Retina (tissue), 1 donor: Measurements from ENCODE around the gene DLG5.

Experiments used
- DNase-seq: peaks from one replicate; pipeline ENCODE4 v3.0.0-alpha.2; 2016

Gene DLG5

DNA sequence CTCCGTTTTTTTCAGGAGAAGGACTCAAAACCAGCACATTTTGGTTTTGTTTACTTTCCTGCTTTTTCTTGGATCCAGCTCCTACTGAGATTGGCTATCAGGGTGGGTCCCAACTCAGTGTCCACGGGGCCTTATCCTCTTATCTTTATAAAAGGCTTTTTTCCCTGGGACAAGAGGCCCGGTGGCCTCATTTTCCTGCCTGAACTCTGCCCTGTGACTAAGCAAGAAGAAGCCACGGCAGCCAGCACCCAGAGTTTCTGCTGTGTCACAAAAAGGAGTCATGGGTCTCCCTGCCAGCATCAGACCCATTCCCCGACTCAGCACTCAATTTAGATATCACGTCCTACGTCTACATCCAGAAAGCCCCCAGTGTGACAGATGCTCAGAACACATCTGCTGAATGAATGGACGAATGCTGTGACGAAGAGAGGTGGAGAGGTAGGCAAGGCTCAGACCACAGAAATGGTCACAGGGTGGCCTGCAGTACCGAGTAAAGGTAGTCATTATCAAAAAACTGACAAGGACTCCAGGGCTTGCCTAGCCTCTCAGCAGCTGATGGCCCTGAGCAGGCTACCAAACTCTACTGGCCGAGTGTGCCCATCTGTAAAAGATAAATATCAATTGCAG lies 16.7 kb downstream of the DLG5 start:
- DNase-seq = no peak

DNA sequence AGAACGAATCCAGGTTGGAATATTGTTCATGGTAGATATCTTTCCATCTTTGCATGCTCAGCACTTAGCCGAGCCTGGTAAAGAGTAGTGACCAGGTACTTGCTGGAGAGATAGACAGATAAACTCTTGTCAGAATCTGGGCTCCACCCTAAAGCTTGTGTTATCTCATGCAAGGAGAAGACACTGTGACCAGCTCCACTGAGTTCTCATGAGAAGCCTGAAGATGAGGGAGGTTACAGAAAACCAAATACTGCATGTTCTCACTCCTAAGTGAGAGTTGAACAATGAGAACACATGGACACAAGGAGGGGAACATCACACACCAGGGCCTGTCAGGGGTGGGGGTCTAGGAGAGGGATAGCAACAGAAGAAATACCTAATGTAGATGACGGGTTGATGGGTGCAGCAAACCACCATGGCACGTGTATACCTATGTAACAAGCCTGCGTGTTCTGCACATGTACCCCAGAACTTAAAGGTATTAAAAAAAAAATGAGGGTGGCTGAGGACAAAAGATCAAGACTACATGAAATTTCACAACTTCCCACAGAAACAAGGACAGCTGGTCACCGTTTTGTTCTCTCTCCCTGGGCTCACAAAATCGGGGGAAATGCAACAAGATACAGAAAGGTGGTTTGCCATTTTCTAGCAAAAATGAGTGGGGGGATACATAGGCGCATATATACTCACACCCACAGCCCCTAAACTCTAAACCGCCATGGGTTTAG lies 17.4 kb downstream of the DLG5 start:
- no peak for DNase-seq

DNA sequence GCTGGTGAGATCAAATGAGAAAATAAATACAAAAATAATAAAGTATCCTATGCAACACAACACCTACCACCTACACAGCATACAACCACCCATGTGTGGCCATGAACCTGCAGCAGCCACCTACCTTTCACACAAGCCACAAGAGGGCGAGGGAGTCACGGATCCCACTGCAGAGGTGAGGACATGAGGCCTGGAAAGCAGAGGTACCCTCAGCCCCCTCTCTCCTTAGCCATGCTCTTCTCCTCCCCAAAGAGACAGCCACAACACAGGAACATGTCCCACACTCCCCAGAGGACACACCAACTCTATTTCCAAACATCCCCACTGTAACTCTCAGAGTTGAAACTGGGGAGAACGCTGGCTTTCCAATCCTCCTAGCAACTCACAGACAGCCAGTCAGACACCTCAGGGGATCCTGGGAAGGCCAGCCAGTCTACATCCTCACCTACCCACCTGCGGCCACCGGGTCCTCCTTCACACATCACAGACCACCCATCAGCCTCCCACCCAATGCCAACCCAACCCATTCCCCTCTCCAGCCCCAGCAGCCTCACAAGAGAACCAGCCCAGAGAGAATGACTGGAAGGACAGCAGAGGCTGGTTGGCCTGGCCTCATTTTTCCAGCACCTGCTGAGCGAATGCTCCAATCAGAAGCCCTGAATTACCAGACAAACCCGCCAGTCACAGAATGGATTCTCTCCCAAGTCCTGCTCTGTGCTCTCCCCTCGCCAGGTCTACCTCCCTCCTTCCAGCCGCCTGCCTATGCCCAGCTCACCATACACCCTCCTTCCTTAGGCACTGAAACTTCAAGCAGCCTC lies 18.4 kb downstream of the DLG5 start:
- no peak for DNase-seq

DNA sequence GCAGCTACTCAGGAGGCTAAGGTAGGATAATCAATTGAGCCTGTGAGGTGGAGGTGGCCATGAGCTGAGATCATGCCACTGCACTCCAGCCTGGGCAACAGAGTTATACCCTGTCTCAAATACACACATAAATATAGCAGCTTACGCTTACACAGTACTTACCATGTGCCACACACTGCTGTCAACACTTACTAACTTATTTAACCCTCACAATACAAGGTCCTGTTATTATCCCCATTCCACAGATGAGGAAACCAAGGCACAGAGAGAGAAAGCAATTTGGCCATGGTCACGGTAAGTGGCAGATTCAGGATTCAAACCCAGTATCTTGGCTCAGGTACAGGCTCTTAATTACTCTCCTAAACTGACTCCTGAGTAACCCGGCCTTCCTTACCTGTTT lies 19.1 kb downstream of the DLG5 start:
- DNase-seq = no peak

DNA sequence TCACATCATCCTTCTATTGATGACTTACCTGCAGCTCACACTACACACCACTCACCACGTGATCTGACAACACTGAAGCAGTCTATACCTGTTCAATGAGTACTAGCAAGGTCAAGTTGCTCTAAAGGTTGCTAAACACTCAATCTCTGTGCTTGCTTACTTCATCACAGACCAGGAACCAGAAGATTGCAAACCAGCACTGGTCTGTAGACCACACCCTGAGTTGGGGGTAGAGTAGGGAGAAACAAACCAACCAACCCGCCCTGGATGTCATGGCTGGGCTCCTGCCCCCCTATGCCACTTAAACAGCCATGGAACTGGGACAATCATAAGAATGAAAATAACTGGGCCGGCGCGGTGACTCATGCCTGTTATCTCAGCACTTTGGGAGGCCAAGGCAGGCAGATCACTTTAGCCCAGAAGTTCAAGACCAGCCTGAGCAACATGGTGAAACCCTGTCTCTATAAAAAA lies 19.6 kb downstream of the DLG5 start:
- DNase-seq = no peak

DNA sequence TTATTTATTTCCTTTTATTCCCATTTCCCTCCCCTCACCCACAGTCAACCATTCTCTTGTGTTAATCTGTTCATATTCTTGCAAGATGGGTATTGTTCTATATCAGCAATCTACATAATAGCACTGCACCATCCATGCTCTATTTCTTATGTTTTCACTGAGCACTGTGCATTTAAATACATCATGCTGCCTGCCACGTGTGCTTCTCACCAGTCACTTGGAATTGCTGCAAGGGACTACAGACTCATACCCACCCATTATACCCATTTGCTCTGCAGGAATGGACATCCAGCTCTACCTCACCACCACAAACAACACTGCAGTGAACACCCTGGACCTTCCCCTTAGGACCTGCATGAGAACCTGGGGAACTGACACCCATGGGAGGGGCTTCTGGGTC lies 20.8 kb downstream of the DLG5 start:
- no peak for DNase-seq

DNA sequence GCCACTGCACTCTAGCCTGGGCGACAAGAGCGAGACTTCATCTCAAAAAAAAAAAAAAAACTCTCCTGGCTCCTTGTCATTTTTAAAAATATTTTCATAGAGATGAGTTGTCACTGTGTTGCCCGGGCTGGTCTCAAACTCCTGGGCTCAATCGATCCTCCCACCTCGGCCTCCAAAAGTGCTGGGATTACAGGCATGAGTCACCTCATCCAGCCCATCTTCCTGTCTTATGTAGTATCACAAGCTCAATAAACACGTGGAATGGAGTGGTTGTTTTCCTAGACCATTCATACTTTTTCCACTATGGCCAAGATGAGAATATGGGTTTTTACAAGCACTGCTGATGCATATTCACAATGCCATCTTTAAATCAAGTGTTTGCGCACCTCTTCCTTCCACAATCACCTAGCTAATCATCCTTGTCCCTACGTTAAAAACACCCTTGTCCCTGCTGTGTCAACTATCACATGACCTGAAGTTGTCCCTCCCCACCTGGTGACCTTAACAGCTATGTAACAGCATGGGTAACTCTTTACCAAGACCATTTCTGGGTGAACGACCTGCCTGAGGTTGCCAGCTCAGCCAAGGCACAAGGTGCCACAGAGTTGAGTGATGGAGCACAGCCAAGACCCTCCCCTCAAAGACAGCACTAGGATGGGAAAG lies 21.3 kb downstream of the DLG5 start:
- no peak for DNase-seq

DNA sequence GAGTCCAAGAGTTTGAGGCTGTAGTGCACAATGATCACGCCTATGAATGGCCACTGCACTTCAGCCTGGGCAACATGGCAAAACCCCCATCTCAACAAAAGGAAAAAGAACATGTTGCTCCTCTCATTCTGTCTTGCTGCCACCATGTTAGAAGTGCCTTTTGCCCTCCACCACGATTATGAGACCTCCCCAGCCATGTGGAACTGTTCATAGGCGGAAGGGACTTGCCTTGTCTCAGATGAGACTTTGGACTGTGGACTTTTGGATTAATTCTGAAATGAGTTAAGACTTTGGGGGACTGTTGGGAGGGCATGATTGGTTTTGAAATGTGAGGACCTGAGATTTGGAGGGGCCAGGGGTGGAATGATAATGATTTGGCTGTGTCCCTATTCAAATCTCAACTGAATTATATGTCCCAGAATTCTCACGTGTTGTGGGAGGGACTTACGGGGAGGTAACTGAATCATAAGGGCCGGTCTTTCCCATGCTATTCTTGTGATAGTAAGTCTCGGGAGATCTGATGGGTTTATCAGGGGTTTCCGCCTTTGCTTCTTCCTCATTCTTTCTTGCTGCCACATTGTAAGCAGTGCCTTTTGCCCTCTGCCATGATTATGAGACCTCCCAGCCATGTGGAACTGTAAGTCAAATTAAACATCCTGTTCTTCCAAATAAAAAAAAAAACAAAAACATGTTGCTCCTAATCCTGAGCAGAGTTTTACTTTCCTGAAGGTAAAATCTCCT lies 22.3 kb downstream of the DLG5 start:
- DNase-seq = no peak

DNA sequence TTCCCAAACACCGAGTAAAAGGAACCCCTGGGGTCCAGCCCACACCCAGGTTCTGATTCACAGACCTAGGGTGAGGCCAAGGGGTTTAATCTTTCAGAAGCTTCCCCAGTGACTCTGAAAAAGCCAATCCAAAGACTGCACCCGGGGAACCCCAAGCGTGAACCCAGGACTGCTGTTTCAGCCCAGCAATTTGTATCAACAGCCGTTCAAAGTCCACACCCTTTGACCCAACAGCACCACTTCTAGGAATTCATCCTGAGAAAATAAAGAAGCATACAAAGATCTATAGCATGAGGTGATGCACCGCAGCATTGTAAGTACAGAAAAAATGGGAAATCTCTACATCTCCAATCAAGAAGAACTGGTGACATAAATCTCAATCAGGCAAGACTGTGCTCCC lies 24.4 kb downstream of the DLG5 start:
- DNase-seq = no peak

DNA sequence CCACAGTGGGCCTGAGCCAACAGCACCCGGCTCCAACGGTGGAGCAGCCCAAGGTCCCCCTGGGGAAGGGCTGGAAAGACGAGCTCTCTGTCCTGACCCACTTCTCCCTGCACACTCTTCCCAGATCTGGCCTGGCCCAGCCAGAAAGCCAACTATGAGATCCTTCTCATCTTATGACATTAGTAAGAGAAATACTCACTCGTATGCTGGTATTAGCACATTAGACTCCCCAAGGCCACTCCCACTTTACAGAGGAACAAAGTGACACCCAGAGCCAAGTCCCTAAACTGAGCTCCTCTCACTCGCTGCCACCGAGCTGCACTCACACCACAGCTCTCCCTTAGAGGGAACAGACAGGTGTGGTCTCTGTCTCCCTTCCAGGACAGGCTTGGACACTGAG lies 24.8 kb downstream of the DLG5 start:
- no peak for DNase-seq

DNA sequence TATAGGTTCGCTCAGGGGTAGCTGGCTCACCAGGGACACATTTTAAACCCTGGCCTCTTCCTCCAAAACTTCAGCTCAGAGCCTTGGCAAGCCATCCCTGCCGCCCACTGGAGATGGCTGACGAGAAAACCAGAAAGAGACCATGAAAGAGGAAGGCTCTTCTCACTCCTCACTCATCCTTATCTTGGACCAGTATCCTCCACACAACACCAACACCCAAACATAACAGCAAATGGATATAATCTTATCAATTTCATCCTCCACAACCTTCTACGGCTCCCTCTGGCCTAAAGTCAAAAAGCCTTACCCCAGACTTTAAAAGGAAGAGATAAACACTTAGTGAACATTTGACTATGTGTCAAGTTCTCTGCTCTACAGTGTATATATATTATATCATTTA lies 26.9 kb downstream of the DLG5 start:
- no peak for DNase-seq

DNA sequence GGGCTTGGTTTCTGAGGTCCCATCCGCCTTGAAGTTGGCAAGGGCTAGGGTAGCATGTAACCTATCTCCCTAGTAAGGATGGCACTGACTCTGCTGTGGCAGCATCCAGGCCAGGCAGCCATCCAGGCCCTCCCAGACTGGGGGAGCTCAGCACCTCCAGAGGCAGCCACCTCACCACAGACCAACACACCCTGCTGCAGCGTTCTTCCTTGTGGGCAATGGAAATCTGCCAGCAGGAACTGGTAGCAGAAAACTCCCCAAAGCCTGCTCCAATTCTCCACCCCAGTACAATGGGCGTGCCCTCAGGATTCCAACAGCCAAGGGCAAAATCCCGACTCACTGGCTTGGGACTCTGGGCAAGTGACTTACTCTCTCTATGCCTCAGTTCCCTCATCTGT lies 27.5 kb downstream of the DLG5 start:
- no peak for DNase-seq

DNA sequence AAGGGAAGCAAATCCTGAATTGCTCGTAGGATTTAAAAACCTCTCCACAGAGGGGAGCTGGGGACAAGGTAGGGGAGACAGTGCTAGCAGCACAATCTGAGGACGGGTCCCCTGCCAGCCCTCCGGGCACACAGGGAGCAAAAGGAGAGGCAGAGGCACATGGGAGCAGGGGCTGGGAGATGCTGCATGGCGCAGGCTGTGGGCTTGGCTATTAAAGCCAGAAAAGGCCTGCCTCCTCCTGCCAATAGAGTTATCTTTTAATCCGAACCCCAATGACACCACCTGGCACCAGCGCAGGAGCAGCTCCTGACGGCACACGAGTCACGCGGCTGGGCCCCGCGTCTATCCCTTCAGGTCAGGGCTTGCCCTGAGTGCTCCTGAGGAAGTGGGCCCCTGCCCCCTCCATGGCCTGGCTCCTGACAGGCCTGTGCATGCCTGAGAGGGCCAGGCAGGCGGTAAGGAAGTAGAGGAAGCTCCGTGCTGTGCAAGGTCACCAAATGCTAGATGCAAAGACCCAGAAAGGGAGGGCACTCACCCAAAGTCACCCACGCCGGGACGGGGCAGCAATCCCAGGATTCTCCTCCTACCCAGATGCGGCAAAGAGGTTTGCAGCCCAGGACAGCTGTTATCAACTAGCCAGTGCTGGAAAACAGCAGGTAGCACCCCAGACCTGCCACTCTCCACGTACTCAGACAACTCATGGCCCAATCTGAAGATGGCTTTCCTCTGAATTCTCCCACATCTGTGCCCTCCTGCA lies 28.1 kb downstream of the DLG5 start:
- no peak for DNase-seq

DNA sequence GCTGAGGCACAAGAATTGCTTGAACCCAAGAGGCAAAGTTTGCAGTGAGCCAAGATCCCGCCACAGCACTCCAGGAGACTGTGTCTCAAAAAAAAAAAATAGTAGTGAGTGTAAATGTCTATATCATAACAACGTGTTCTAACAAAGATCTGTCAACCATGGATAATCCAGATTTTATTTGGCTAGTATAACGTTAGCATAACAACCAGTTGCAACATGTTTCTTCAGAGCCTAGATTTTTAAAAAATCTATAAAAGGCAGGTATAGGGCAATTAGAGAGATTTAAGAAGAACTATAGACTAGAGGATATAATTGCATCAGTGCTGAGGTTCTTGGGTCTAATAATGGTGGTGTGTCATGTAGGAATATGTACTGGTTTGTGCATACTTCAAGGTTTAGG lies 30.5 kb downstream of the DLG5 start:
- DNase-seq = no peak

DNA sequence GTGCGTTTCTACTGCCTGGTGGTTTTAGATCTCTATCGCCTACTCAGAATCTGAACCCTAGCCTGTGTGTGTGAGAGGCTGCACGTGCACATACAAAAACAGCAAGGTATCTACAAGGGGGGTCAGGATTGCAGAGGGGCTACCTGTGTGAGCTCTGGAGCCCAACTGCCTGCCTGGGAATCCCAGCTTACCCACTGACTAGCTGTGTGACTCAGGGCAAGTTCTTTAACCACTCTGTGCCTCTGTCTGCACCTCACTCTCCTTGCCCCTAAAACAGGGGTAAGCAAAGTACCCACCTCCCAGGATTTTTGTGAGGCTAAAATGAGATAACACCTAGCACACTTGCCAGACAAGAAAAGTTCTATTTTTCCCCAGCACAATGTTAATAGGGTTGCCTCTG lies 32.5 kb downstream of the DLG5 start:
- no peak for DNase-seq

DNA sequence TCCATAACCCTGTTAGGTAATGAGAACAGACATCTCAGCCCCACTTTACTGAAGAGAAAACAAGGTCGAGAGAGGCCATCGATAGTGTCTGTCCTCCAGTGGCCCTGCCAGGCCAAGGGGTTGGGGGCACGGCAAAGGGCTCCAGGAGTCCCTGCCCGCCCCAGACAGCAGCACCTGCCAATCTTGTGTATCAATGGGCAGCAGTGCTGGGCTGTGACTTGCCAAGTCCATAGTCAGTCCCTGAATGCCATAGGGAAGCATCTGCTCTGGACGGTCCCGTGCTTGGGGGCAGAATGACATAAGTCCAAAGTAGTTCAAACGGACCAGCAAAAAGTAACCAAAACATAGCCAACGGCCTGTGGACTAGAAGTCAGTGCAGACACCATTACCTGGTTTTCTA lies 33.2 kb downstream of the DLG5 start:
- no peak for DNase-seq

DNA sequence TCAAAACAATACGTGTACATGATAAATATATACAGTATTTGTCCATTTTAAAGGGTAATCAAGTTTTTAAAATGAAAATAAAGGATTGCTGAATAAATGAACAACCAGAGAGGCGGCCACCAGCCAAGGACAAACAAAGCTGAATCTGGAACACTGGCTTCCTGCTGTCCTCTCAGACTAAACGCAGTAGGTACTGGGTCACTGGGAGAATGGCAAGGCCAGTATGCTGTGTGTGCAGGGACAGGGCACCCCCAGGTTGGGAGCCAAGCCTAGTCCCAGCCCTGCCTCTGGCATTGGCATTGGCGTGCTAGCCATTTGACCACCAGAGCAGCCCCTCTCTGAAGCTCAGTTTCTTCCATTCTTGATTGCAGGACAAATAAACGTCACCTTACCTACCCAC lies 33.8 kb downstream of the DLG5 start:
- DNase-seq = no peak

DNA sequence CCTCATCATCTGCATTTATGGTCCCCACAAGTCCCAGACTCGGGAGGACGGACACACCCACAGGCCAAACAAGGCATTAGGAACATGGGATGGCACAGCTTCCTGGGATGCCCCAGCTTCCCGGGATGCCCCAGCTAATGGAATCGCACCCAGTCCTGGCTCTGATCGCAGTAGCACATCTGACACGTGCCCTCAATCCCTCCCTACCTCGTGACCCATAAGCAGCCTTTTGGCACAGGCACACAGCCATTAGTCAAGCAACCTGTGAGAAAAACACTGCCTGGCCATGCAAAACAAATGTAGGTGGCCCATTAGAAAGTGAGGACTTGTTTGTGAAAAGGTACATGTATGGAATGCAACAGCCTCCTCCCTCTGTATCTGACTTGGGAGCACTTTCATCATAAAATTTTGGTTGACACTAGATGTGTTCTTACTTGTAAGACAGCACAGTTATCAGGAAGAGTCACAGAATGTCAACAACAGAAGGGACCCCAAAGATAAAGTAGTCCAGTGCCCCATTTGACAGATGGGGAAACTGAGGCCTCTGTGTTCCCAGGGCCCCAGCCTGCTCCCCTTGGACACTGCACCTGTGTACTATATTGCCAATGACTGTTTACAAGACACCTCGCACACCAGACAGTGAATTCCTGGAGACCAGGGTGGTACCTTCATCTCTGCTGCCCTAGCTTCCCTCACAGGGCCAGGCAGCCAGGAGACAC lies 34.4 kb downstream of the DLG5 start:
- no peak for DNase-seq

DNA sequence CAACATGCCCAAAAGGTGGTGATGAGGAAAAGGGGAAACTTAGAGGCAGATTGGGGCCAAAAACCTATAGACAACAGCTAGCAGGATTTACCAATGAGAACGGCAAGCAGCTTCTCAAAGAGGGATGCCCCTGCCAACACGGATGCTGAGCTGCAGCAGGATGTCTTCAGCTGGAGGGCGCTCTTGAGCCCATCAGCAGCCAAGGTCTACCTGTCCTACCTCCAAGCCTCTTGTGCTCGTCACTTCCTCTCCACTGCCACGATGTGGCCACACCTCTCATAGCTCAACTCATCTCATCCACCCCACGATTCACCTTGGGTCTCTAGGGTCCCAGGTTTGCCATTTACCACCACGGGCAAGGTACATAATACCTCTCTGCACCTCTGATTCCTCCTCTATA lies 36.5 kb downstream of the DLG5 start:
- DNase-seq = no peak

DNA sequence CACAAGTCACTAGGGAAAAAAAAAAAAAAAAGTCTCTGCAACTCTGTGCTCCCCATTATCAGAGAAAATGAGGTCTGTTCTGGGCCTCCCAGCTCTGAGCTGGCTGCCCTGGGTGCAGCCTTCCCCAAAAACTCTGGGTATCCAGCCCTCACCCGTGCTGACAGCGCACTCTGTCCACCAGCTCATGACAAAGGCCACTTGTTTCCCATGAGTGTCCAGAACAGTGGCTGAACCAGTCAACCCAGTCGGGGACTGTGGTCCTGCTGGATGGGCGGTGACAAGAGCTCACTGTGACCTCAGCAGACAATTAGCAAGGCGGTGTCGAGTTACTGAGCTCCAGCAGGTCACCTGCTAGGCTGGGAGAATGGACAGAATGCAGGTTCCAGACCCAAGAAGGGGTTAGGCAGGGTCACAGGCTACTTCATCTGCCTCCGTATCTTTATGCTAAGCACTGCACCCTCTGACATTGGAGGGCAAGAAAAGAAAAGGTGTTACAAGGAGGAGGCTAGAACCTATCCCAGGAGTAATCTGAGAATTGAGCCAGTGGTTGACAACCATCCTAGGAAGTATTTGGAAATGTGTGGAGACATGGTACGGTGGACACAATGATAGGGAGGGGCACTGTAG lies 37.2 kb downstream of the DLG5 start:
- DNase-seq = no peak

DNA sequence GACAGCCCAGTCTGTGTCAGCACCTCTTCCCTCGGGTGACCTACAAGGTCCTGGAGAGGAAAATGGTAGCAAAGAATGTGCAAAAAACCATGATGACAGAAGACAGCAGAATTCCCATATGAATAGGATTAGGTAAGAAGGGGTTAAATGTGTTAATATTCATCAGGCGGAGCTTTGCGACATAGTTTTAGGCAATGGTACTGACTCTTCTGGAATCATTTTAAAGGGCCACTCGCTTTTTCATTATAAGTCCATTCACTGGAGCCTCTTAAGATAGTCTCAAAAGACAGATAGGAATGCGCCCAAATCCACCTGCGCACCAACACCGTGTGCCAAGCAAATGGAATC lies 38.2 kb downstream of the DLG5 start:
- DNase-seq = no peak
